ENCODE data around the gene CDH4.
"Not testable (repeated sequence)": the region's sequence is repeated elsewhere in the genome, so short reads cannot be mapped to it uniquely, and the experiment has no call there.

The CDH4 gene

DNA sequence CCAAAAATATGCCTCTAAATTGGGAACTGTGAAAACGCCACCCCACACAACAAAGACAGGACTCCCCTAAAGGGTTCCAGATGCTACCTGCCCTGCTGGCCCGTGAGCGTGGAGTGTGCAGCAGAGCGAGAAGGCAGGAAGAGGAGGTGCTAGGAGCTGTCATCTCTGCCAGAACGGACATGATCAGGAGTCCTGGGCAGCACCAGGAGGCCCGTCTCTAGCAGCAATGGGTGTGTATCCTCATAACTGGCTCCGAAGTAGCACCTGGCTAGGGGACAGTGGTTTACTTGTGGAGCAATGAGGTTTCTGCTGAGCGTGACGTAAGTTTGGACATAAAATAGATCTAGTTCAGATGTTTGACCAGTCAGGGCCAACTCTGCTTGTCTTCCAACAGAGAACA lies 226.0 kb downstream of the CDH4 start:
- Mint-ChIP-seq H3K4me1 (no peaks in the 10 kb centered on the region), H3K9me3 (peaks cover 5% of the 10 kb centered on the region), H3K4me3 (no peak overlapping the region)

DNA sequence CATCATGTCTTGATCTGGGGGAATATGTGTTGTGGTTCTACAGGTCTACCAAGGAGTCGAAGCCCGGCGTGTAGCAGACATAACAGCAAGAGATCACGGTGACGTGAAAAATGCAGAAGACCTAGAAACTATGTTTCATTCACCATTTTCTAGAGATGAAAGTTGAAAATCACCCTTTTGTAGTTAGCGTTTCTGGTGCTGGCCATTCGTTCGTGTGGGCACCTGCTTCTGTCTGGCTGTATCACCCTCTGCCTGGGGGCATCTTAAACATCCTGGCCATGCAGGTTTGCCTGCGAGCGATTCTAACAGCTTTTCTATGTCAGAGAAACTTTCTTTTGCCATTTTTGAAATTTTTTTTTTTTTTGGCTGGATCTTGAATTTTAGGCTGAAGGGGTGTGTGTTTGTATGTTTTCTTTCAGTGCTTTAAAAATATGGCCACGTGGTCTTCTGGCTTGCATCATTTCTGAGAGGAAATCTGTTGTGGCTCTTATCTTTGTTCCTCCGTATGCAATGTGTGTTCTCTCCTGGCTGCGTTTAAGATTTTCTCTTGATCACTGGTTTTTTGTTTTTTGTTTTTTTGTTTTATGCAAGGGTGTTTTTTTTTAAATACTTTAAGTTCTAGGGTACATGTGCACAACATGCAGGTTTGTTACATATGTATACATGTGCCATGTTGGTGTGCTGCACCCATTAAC lies 226.7 kb downstream of the CDH4 start:
- Mint-ChIP-seq H3K4me1 (no peaks in the 10 kb centered on the region), H3K36me3 (no peaks in the 10 kb centered on the region), H3K4me3 (no peak overlapping the region), H3K9me3 (peaks cover 5% of the 10 kb centered on the region), H3K27me3 (peaks cover 12% of the 10 kb centered on the region), H3K27ac (no peak overlapping the region)

More for the DNA sequence above, 226.0 kb downstream of the CDH4 start:
- Mint-ChIP-seq H3K36me3 (no peaks in the 10 kb centered on the region), H3K27me3 (peaks cover 12% of the 10 kb centered on the region), H3K27ac (no peak overlapping the region)

DNA sequence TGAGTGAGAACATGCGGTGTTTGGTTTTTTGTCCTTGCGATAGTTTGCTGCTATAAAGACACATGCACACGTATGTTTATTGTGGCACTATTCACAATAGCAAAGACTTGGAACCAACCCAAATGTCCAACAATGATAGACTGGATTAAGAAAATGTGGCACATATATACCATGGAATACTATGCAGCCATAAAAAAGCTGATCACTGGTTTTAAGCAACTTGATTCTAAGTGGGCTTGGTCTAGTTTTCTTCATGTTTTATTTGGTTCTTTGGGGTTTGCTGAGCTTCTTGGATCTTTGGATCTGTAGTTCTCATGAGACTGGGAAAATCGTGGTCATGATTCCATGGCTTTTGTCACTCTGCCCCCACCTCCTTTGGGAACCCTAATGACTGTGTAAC lies 227.4 kb downstream of the CDH4 start:
- H3K27ac Mint-ChIP-seq, H3K36me3 Mint-ChIP-seq: not testable (repeated sequence)

DNA sequence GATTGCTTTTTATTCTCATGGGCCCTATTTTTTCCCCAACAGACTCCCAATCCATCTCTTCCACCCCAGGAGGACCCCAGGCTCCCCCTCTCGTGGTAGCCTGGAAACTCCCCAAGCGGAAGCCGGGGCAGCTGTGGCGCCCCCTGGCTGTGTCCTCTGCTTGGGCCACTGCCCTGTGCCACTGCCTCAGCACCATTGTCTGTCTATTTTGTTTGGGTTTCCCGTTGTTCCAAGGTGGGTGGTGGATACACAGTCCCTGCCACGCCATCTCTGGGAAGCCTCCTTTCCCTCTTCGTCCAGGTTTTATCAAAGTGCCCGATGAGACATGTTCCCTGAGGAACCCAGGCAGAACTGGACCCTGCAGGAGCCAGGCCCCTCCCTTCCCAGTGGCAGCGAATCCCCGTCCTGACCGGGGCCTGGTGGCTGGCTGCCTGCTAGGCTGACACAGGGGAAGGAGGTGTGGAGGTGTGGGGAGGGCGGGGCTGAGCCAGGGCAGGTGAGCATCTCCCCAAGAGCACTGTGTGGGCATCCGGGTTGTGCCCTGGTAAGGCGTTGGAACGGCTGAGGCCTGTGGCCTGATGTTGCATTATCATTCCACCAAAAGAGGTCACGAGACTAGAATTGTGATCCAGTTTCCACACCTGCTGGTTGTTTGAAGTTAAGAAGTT lies 228.2 kb downstream of the CDH4 start:
- Mint-ChIP-seq H3K4me1 (no peaks in the 10 kb centered on the region), H3K27ac (no peak overlapping the region), H3K9me3 (peaks cover 5% of the 10 kb centered on the region), H3K4me3 (no peak overlapping the region), H3K36me3 (no peaks in the 10 kb centered on the region), H3K27me3 (peaks cover 12% of the 10 kb centered on the region)

More for the DNA sequence above, 227.4 kb downstream of the CDH4 start:
- H3K4me1 Mint-ChIP-seq, H3K9me3 Mint-ChIP-seq, H3K4me3 Mint-ChIP-seq: not testable (repeated sequence)
- peaks cover 12% of the 10 kb centered on the region for H3K27me3 Mint-ChIP-seq

DNA sequence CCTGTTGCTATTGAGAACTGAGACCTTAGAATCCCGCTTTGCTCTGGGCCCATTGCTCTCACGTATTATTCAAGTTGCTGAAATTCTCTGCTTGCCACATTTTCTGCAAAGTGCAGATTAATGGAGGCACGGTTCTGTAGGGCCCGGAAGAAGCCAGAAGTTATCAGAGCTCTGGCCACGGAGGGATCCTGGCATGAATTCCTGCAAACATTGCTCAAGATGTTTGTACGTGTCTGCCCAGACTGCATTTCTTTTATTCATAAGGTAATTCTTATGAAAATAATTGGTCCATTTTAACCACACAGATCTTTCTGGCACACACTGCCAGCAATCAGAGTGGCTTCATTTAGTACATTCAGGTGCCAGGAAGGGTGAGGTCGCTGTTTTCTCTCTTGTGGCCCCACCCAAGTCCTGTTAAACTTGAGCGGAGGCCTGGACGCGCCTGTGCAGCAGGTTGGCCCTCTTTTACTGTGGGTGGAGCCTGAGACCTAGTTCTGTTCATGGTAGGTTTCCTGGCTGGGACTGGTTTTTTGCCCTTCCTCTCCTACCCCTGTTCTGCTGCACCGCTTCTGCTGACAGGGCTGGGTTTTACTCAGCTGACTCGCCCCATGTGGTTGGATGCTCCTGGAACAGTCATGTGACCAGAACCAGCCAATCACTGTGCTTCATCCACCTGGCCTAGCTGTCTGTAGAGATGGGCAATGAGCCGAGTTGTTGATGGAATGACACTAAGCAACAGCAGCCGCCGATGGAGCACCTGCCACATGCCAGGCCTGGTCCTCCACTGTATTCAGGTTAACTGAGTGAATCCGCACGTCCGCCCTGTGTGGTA lies 230.2 kb downstream of the CDH4 start:
- H3K27ac Mint-ChIP-seq, result no peak overlapping the region
- no peaks in the 10 kb centered on the region for H3K36me3 Mint-ChIP-seq
- no peaks in the 10 kb centered on the region for H3K4me1 Mint-ChIP-seq
- peaks cover 6% of the 10 kb centered on the region for H3K27me3 Mint-ChIP-seq
- no peak overlapping the region for H3K4me3 Mint-ChIP-seq
- peaks cover 5% of the 10 kb centered on the region for H3K9me3 Mint-ChIP-seq

DNA sequence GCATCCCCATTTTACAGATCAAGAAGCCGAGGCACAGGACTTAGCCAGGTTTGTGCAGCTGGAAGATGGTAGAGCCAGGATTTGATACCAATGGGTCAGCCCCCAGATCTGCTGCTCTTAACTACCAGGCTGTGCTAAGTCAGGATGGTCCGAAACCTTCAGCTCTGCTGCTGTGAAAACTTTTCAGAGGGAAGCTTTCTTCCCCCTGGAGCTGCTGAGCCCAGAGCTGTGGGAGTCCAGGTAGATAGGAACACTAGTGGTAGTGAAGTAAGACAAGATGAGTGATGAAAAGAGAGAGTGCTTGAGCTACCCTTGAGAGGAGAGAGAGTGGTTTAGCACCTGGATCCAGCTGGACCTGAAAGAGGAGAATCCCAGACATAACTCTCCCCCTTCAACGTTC lies 230.8 kb downstream of the CDH4 start:
- Mint-ChIP-seq H3K4me1 (no peaks in the 10 kb centered on the region), H3K27me3 (peaks cover 4% of the 10 kb centered on the region), H3K4me3 (no peak overlapping the region), H3K9me3 (peaks cover 5% of the 10 kb centered on the region), H3K27ac (no peak overlapping the region), H3K36me3 (no peaks in the 10 kb centered on the region)

DNA sequence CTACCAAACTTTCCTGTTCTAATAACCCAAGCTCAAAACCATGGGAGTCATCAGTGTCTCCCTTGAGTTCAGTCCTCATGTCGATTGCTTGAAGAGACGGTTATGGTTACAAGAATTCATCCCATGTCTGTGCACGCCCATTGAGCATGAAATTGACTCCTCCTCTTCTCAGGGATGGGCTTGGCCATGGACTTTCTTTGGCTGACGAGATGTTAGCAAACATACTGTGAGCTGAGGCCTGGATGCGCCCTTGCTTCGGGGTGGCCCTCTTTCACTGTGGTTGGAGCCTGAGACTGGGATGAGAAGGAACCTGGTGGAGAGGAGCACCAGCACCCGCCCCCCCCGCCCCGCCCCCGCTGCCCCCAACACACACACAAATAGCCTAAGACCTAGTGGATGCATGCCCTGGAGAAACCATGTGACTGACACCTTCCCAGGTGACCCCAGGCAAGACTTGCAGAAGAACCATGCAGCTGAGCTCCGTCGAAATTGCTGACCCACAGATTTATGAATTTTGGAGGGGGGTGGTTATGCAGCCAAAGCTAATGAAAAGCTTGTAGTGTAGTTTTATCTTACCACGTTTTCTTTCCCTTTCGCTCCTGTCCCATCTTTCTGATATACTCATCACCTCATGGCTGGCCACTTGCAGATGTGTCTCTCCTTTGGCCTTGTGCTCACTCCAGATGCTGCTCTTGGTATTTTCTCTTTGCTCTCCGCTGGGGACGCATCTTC lies 231.4 kb downstream of the CDH4 start:
- Mint-ChIP-seq H3K27me3 (peaks cover 2% of the 10 kb centered on the region), H3K4me3 (no peak overlapping the region), H3K27ac (no peak overlapping the region), H3K36me3 (no peaks in the 10 kb centered on the region), H3K9me3 (peaks cover 5% of the 10 kb centered on the region), H3K4me1 (no peaks in the 10 kb centered on the region)

DNA sequence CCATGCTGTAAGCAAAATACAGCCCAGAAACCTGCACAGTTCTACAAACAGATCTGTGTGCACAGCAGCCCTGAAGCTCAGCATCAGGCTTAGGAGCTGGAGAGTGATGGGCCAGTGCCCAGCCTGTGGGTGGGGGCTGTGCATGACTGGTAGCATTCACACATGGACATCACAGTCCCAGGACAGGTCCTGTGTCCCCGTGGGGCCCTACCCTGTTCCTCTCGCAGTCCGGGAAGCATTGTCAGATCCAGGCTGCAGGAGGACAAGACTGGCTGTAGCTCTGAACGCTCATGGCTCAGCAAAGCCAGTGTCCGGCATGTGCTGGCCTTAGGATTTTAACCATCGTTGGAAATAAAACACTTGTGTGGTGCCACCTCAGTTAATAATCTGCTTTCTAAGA lies 234.1 kb downstream of the CDH4 start:
- H3K4me1 Mint-ChIP-seq, result no peaks in the 10 kb centered on the region
- no peaks in the 10 kb centered on the region for H3K27me3 Mint-ChIP-seq
- no peak overlapping the region for H3K4me3 Mint-ChIP-seq
- no peaks in the 10 kb centered on the region for H3K9me3 Mint-ChIP-seq
- no peaks in the 10 kb centered on the region for H3K36me3 Mint-ChIP-seq
- H3K27ac Mint-ChIP-seq, result no peak overlapping the region

DNA sequence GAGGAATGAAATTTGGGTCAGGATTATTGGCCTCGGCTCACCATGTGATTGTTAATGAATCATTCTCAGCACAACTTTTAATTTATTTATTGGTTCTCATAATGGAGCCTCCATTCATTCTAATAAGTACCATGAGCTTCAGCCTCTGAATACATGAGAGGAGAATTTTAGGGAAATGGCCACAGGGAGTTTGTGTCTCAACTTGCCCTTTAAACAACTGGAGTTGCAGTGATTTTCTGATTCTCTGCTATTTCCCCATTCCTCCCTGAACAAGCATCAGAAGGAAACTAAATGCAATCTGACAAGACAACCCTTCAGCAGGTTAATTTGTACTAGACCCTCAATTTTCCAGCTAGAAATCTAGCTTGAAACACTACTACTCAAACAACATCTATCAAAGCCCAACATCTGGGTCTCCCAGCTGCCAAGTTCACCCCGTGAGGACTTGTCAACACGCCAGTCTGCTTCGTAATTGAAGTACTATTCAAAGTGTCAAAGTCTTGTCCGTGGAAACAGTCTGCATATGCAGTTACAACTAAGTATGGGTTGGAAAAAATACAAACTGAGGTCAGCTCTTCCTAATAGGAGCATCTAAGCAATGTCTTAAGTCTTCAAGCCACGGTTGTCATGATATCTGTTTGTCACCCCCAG lies 235.4 kb downstream of the CDH4 start:
- Mint-ChIP-seq H3K4me3 (no peak overlapping the region), H3K27me3 (no peaks in the 10 kb centered on the region), H3K36me3 (no peaks in the 10 kb centered on the region), H3K27ac (no peak overlapping the region), H3K9me3 (no peaks in the 10 kb centered on the region), H3K4me1 (no peaks in the 10 kb centered on the region)

DNA sequence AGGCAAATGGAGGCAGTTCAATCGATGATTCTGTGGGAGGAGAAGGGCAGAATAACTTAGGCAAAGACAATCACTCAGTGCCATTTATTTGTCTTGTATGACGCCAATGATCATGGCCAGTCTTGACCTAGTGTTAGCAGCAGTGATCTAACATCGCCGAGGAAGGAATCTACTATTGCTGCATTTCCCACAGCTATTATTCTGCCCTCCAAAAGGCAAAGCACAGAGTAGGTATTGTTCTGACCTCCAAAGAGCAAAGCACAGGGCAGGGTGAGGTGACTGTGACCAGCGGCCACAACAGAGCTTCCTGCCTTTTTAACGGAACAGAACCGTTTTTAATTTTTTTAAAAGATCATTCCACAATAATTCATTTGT lies 235.9 kb downstream of the CDH4 start:
- no peak overlapping the region for H3K27ac Mint-ChIP-seq
- H3K4me1 Mint-ChIP-seq, result no peaks in the 10 kb centered on the region
- H3K4me3 Mint-ChIP-seq, result no peak overlapping the region
- H3K36me3 Mint-ChIP-seq, result no peaks in the 10 kb centered on the region
- H3K27me3 Mint-ChIP-seq, result no peaks in the 10 kb centered on the region
- H3K9me3 Mint-ChIP-seq, result no peaks in the 10 kb centered on the region

DNA sequence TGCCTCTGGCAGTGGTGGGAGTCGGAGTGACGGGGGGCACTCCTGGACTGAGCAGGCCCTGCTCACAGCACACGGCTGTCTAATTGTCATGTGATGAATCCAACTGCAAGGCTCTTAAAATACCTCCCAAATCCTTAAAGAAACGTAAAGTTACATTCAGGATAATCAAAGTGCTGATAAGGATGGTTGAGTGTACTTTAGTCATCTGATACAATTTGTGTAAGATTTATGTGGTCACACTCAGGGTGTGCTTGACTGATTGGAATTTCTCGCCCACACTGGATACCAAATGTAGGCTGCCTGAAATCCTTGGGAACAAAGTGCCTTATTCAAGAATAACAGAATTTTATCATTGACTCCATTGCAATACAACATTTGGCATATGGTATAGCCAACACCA lies 238.7 kb downstream of the CDH4 start:
- no peaks in the 10 kb centered on the region for H3K27me3 Mint-ChIP-seq
- no peaks in the 10 kb centered on the region for H3K36me3 Mint-ChIP-seq
- no peaks in the 10 kb centered on the region for H3K9me3 Mint-ChIP-seq

DNA sequence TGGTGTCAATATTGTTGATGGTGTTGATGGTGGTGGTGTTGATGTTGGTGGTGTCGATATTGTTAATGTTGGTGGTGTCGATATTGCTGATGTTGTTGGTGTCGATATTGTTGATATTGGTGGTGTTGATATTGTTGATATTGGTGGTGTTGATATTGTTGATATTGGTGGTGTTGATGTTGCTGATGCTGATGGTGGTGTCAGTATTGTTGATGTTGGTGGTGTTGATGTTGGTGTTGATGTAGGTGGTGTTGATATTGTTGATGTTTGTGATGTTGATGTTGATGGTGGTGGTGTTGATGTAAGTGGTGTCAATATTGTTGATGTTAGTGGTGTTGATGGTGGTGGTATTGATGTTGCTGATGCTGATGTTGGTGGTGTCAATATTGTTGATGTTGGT lies 240.0 kb downstream of the CDH4 start:
- Mint-ChIP-seq H3K27me3 (peaks cover 4% of the 10 kb centered on the region), H3K9me3 (no peaks in the 10 kb centered on the region), H3K4me1 (no peaks in the 10 kb centered on the region), H3K4me3 (no peak overlapping the region), H3K36me3 (no peaks in the 10 kb centered on the region), H3K27ac (no peak overlapping the region)

More for the DNA sequence above, 238.7 kb downstream of the CDH4 start:
- Mint-ChIP-seq H3K27ac (no peak overlapping the region), H3K4me1 (no peaks in the 10 kb centered on the region), H3K4me3 (no peak overlapping the region)

DNA sequence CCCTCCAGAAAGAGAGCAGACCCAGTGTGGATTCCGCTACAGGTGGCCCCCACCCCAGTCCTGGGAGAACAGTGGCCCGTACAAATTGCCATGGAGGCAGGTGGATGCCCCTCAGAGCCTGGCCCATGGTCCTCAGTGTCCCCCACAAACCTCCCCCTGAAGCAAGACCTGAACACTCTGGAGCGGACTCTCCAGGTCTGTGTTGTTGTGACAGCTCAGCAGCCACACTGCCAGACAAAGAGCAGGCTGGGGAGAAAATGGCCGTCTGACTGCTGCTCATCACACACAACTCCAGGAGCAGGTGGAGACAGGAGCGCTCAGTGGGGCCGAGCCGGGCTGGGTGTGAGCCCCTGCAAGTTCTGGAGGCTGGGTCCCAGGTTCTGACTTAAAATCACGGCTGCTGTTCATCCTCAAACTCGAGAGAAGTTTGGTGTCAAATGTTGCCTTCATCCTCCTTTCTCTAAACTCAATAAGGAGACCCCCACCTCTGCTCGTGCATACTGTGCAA lies 241.8 kb downstream of the CDH4 start:
- Mint-ChIP-seq H3K9me3 (no peaks in the 10 kb centered on the region), H3K27me3 (peaks cover 4% of the 10 kb centered on the region), H3K36me3 (no peaks in the 10 kb centered on the region), H3K27ac (no peak overlapping the region), H3K4me3 (no peak overlapping the region), H3K4me1 (no peaks in the 10 kb centered on the region)

DNA sequence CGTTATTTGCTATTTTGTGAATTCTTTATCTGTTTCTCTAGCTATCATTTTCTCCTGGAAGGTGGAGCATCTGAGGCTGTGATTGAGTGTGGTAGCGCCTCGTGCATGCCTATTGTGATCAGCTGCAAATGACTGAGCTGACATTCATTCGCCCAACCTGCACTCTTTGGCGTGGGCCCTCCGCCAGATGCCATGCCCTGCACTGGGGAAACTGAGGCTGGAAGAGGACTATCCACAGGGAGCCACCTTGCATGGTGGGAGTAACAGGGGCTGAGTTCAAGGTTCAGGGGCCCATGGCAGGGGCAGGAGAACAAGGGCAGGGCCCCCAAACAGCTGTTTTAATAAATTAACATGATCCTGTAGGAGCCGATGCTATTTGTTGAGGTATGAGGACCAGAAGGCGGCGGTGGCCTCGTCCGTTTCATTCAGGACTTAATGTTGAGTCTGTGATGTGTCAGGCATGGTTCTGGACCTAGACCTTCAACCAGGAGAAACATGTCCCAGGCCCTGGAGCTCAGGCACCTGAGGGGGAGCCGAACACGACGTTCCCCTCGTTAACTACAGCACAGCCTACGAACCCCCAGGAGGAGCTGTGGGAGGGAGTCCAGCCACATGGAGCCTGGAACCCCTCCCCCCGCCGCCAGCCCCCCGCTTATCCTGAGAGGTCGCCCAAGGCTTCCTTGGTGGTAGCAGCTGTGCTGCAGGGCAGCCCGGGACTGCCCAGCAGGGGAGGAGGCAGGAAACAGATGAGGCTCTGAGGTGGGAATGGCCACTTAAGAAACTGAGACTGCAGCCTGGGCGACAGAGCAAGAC lies 242.9 kb downstream of the CDH4 start:
- no peaks in the 10 kb centered on the region for H3K9me3 Mint-ChIP-seq
- no peaks in the 10 kb centered on the region for H3K4me1 Mint-ChIP-seq
- H3K4me3 Mint-ChIP-seq, result no peak overlapping the region
- peaks cover 4% of the 10 kb centered on the region for H3K27me3 Mint-ChIP-seq
- H3K27ac Mint-ChIP-seq, result no peak overlapping the region
- no peaks in the 10 kb centered on the region for H3K36me3 Mint-ChIP-seq
